Measurements from ENCODE around the gene ADAMTS2. TPM values are rescaled to one million over a fixed set of nuclear protein-coding genes. Genes with fewer than 3 reads are reported as not detected.

Gene ADAMTS2
- 1.9 TPM for polyA plus RNA-seq (2013, experiment 1 of 2)
- polyA plus RNA-seq (2013, experiment 2 of 2) = 3.4 TPM

DNA sequence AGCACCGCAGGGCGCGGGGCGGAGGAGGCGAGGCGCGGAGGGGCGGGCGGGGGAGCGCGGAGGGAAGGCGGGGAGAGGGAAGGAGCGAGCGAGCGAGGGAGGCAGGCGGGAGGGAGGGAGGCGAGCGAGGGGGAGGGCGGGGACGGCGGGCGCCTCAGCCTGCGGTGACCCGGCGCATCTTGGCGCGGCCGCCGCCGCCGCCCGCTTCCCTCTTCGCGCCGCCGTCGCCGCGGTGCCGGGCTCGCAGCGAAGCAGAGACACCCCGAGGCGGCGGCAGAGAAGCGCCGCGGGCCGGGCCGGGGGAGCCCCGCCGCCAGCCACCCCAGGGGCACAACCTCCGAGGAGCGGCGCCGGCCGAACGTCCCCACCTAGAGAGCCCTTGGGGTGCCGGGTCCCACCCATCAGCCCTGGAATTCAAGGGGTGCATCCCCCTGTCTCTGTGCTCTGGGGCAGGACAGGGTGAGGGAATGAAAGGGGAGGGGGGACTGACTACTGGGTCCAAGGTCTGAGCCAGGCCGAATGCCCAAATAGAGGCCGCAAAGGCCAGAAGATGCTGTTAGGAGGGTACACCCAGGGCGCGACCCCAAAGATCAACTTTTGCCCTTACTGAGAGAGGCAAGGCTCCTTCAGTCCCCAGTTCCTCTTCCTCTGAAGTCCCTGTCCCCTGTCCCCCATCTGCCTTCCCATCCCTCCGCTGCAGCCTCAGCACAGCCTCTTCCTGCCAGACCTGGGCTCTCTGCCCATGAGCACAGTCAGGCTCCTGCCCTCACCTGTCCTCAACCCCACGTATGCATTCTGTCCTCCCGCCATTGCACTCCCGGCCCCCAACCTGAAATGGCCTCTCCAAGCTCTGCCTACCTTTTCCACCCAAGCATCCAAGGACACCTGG, at the start of gene ADAMTS2:
TSS of gene ADAMTS2 (minus strand) at position 29 of the 889 bp plus-strand sequence. CDS start 133 bp downstream, outside the sequence.
- peaks cover 10% of the 10 kb centered on the region for H3K4me1 ChIP-seq (ENCODE audit: insufficient read depth, low read length)
- H3K9ac ChIP-seq (ENCODE audit: low read depth, low read length) = peak within 1 kb of the TSS; percentile 17; the same call in 1 of the 2 replicates
- H3K9me3 ChIP-seq (ENCODE audit: insufficient read depth, low read depth, low read length) = no peaks in the 10 kb centered on the region
- no peak within 1 kb of the TSS for H3K27ac ChIP-seq (ENCODE audit: low read depth, low read length)
- peak within 1 kb of the TSS; percentile 78 for H3K4me3 ChIP-seq (ENCODE audit: low read length)
- H3K27me3 ChIP-seq (ENCODE audit: insufficient read depth, low read length) = peaks cover 61% of the 10 kb centered on the region
- WGBS = 5% methylated on average over 67 of the region's 67 CpGs
- H3K36me3 ChIP-seq (ENCODE audit: insufficient read depth, low read length) = no peaks in the 10 kb centered on the region

DNA sequence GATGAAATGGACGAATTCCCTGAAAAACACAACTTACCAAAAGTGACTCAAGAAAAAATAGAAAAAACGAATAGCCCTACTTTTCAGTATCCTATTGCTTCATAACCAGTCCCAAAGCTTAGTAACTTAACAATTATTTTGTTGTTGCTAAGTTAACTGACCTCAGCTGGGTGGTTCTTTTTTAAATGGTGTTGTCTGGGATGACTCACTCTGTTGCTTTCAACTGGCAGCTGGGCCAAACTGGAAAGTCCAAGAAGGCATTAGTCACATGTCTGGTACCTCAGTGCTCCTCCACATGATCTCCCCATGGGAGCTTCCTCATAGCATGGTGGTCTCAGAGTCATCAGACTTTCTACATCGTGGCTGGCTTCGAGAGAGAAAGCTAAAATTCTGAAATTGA, 47.8 kb upstream of the ADAMTS2 start:
- no peak overlapping the region for H3K4me3 ChIP-seq (ENCODE audit: low read length)
- H3K27ac ChIP-seq (ENCODE audit: low read depth, low read length) = no peak overlapping the region
- H3K36me3 ChIP-seq (ENCODE audit: insufficient read depth, low read length) = no peaks in the 10 kb centered on the region
- H3K27me3 ChIP-seq (ENCODE audit: insufficient read depth, low read length) = no peaks in the 10 kb centered on the region
- 85% methylated on average over 4 of the region's 4 CpGs for WGBS
- H3K9me3 ChIP-seq (ENCODE audit: insufficient read depth, low read depth, low read length) = peaks cover 65% of the 10 kb centered on the region
- no peak overlapping the region for H3K9ac ChIP-seq (ENCODE audit: low read depth, low read length)
- no peaks in the 10 kb centered on the region for H3K4me1 ChIP-seq (ENCODE audit: insufficient read depth, low read length)

DNA sequence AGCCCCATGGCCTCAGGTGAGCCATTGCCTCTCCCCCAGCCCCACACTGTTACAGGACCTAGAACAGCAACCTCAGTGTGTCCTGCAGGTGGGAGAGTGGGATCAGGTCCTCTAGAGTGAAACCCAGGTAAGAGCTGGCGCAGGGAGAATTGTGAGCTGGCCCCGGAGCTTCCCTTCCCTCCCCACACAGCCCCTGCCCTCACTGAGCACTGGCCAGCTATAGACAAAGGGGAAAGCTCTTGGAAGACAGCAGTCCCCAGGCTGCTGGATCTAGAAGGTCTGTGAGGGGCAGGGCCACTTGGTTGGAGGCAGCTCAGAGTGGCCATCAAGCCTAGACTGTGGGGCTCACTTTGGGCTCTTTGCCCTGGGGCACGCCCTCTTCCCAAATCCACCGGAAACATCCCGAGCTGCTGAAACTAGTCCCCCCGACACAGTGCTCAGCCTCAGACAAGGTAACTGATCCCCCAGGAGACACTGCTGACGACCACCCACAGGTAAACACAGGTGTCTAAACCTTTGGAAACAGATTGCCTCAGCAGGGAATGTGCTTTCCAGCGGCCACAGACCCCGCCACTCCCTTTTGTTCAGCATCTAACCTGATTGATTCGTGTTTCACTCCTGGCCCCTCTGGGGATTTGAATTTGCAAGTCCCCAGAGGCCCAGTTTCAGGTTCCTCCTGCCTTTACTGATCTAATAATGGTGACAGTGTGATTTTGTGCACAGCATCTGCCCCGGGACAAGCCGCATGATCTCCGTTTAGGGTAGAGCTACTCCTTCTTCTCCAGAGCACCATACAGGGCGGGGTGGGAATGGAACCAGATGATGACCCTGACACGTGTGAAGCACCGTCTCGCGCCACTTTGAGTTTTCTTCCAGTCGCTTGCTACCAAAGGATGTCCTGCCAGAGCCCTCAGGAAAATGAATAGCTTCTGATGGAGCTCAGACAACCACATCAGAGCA, 42.2 kb upstream of the ADAMTS2 start:
- peaks cover 33% of the 10 kb centered on the region for H3K9me3 ChIP-seq (ENCODE audit: insufficient read depth, low read depth, low read length)
- H3K9ac ChIP-seq (ENCODE audit: low read depth, low read length) = no peak overlapping the region
- no peak overlapping the region for H3K27ac ChIP-seq (ENCODE audit: low read depth, low read length)
- no peaks in the 10 kb centered on the region for H3K36me3 ChIP-seq (ENCODE audit: insufficient read depth, low read length)
- H3K27me3 ChIP-seq (ENCODE audit: insufficient read depth, low read length) = no peaks in the 10 kb centered on the region
- WGBS = 90% methylated on average over 19 of the region's 19 CpGs
- no peak overlapping the region for H3K4me3 ChIP-seq (ENCODE audit: low read length)
- H3K4me1 ChIP-seq (ENCODE audit: insufficient read depth, low read length) = no peaks in the 10 kb centered on the region

DNA sequence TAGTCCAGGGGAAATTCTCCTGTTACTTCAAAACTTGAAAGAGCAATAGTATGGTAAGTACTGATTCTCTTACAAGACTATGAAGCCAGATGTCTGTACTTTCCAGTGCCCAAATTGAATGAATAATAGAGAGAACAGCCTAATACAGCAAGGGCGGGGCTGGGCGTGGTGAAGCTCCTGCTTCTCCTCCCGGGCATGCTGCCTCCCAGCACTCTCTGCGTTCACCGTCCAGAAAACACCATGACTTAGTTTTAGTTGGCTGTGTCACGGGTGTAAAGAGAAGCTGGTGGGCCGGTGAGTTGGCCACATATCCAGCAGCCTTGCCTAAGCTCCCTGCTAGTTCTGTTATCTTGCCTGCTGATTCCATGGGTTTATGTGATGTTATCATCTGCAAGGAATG, 40.7 kb upstream of the ADAMTS2 start:
- H3K36me3 ChIP-seq (ENCODE audit: insufficient read depth, low read length) = no peaks in the 10 kb centered on the region
- WGBS = 91% methylated on average over 7 of the region's 7 CpGs
- no peaks in the 10 kb centered on the region for H3K4me1 ChIP-seq (ENCODE audit: insufficient read depth, low read length)
- no peak overlapping the region for H3K4me3 ChIP-seq (ENCODE audit: low read length)
- H3K9ac ChIP-seq (ENCODE audit: low read depth, low read length) = no peak overlapping the region
- no peak overlapping the region for H3K27ac ChIP-seq (ENCODE audit: low read depth, low read length)
- no peaks in the 10 kb centered on the region for H3K27me3 ChIP-seq (ENCODE audit: insufficient read depth, low read length)
- peaks cover 20% of the 10 kb centered on the region for H3K9me3 ChIP-seq (ENCODE audit: insufficient read depth, low read depth, low read length)

DNA sequence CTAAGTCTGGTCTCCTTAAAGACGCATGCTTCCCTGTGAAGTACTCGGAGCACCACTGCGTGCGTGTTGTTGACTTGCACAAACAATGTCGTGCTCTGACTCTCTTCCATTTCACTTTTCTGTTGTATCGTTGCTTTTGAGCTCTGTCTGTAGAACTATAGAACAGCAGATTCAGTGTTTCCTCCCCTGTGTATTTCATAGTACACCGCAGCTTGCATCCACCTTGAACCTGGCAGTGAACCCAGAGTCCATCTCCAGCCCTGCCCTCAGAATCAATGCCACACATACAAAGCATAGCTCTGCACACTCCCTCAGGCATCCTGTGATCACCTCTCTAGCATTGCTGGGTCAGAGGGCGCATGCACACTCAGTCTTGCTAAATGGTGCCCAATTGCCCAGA, 37.2 kb upstream of the ADAMTS2 start:
- H3K36me3 ChIP-seq (ENCODE audit: insufficient read depth, low read length) = no peaks in the 10 kb centered on the region
- no peak overlapping the region for H3K27ac ChIP-seq (ENCODE audit: low read depth, low read length)
- no peaks in the 10 kb centered on the region for H3K27me3 ChIP-seq (ENCODE audit: insufficient read depth, low read length)
- no peak overlapping the region for H3K9ac ChIP-seq (ENCODE audit: low read depth, low read length)
- WGBS = 90% methylated on average over 8 of the region's 8 CpGs
- H3K4me1 ChIP-seq (ENCODE audit: insufficient read depth, low read length) = no peaks in the 10 kb centered on the region
- no peak overlapping the region for H3K4me3 ChIP-seq (ENCODE audit: low read length)
- H3K9me3 ChIP-seq (ENCODE audit: insufficient read depth, low read depth, low read length) = no peaks in the 10 kb centered on the region

DNA sequence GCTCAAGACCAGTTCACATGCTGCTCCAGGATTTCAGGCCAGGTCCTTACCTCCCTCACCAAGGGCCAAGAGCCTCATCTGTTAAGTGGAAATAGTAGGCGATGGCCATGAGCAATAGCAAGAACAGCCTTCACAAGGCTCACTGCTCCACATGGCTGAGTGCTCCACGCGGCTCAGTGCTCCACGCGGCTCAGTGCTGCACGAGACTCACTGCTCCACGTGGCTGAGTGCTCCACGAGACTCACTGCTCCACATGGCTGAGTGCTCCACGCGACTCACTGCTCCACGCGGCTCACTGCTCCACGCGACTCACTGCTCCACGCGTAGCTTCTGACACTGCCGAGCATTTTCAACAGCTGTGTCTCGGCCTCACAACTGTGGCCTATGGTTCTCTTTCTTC, 36.4 kb upstream of the ADAMTS2 start:
- Histone ChIP-seq H3K36me3 (ENCODE audit: insufficient read depth, low read length) (no peaks in the 10 kb centered on the region), H3K4me3 (ENCODE audit: low read length) (no peak overlapping the region), H3K27me3 (ENCODE audit: insufficient read depth, low read length) (no peaks in the 10 kb centered on the region), H3K9me3 (ENCODE audit: insufficient read depth, low read depth, low read length) (no peaks in the 10 kb centered on the region), H3K27ac (ENCODE audit: low read depth, low read length) (no peak overlapping the region), H3K9ac (ENCODE audit: low read depth, low read length) (no peak overlapping the region), H3K4me1 (ENCODE audit: insufficient read depth, low read length) (no peaks in the 10 kb centered on the region)
- WGBS = 85% methylated on average over 18 of the region's 18 CpGs

DNA sequence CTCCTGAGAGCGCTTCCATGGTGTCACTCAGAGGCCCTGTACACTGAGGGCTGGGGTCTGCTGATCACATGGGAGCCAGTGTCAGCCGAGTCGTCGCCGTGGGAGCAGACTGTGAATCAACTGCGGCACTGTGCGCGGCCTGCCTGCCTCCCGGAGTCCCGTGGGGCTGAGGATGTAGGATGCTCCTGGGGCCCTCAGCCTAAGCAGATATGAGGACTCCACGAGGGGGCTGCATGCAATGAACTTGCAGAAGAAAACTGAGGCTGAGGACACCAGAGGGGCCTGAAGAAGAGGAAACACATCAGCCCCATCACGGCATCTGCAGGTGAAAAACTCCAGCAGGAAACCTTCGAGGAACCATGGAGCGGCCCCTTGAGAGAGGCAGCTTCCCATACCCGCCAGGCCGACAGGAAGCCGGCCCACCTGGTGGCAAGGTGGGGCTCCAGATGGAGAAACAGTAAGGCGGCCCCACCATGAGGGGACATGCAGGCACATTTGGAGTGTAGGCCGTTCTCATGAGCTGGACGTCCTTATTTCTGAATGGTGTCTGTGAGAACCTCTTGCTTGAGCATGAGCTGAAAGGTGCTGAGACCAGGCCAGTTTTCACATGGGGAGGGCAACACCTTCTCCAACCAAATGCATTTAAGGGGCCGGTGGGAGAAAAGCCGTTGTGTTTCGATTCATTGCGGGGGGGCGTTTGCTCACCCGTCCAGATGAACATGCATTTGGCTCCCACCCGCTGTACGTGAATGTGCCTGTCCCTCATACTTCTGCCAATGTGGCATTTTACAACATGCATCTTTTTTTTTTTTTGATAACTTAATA, 35.2 kb upstream of the ADAMTS2 start:
- H3K9me3 ChIP-seq (ENCODE audit: insufficient read depth, low read depth, low read length) = no peaks in the 10 kb centered on the region
- 92% methylated on average over 28 of the region's 28 CpGs for WGBS
- no peaks in the 10 kb centered on the region for H3K36me3 ChIP-seq (ENCODE audit: insufficient read depth, low read length)
- H3K27ac ChIP-seq (ENCODE audit: low read depth, low read length) = no peak overlapping the region
- no peaks in the 10 kb centered on the region for H3K4me1 ChIP-seq (ENCODE audit: insufficient read depth, low read length)
- H3K27me3 ChIP-seq (ENCODE audit: insufficient read depth, low read length) = no peaks in the 10 kb centered on the region
- H3K4me3 ChIP-seq (ENCODE audit: low read length) = no peak overlapping the region
- H3K9ac ChIP-seq (ENCODE audit: low read depth, low read length) = no peak overlapping the region

DNA sequence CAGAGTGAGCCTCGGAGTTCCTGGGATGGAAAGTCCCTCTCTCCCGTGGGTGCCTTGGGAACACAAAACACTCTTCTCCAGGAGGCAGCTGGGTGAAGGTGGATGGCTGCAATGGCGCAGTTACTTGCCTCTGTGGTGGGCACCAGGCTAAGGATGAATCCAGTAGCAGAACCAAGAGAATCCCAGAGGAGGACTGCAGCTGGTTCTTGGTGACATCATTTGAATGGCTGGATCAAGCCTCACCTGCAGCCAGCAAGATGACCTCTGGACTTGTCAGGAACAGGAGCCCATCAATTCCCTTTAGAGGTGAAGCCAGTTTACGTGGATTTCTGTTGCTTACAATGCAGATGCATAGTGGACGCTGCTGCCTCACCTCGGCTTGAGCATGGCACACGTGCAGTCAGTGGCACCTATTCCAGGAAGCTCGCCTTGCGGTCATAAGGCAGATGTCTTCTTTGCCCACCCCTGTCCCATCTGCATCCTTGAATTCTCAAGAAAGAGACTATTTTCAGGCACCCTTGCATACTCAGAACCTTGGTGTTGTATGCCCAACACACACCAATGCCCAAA, 34.1 kb upstream of the ADAMTS2 start:
- WGBS = 94% methylated on average over 9 of the region's 9 CpGs

DNA sequence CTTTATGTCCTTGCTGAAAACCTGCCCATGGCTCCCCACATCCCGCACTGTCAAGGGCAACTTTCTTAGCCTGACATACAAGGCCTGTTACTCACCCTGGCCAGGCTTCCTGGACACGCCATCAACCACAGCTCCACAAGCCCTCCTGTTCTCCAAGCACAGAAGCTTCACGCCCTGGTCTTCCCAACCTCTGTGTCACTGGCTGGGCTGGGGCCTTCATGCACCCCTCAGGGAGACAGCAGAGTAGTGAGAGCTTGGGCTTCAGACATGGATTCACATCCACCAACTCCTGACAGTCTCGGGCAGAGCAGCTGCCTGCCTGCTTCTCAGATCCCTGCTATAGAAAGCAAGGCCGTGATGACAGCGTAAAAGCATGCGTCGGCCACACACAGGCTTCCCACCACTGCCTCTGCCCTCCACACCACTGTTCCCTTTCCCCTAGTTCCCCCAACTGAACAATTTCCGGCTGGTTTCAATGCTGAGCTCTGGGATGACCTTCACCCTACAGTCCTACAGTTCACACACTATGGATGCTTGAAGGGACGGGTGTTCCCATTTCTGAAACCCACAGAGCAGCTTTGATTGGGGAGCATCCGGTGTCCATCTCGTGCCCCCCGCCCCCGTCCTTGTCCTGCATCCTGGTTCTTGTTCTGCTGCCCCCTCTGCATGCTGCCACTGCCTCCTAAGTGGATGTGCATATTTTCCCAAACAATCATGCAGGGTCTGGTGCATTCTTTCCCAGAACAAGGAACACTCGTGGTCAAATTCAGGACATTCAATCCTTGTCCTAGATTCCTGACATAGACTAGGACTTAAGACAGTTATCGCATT, 33.4 kb upstream of the ADAMTS2 start:
- no peaks in the 10 kb centered on the region for H3K36me3 ChIP-seq (ENCODE audit: insufficient read depth, low read length)
- no peak overlapping the region for H3K9ac ChIP-seq (ENCODE audit: low read depth, low read length)
- H3K4me3 ChIP-seq (ENCODE audit: low read length) = no peak overlapping the region
- no peaks in the 10 kb centered on the region for H3K27me3 ChIP-seq (ENCODE audit: insufficient read depth, low read length)
- H3K9me3 ChIP-seq (ENCODE audit: insufficient read depth, low read depth, low read length) = no peaks in the 10 kb centered on the region
- 88% methylated on average over 16 of the region's 16 CpGs for WGBS
- no peak overlapping the region for H3K27ac ChIP-seq (ENCODE audit: low read depth, low read length)
- no peaks in the 10 kb centered on the region for H3K4me1 ChIP-seq (ENCODE audit: insufficient read depth, low read length)

More for the DNA sequence above, 34.1 kb upstream of the ADAMTS2 start:
- H3K27me3 ChIP-seq (ENCODE audit: insufficient read depth, low read length) = no peaks in the 10 kb centered on the region
- H3K4me1 ChIP-seq (ENCODE audit: insufficient read depth, low read length) = no peaks in the 10 kb centered on the region
- no peak overlapping the region for H3K27ac ChIP-seq (ENCODE audit: low read depth, low read length)
- H3K9me3 ChIP-seq (ENCODE audit: insufficient read depth, low read depth, low read length) = no peaks in the 10 kb centered on the region
- H3K4me3 ChIP-seq (ENCODE audit: low read length) = no peak overlapping the region
- H3K36me3 ChIP-seq (ENCODE audit: insufficient read depth, low read length) = no peaks in the 10 kb centered on the region
- H3K9ac ChIP-seq (ENCODE audit: low read depth, low read length) = no peak overlapping the region

DNA sequence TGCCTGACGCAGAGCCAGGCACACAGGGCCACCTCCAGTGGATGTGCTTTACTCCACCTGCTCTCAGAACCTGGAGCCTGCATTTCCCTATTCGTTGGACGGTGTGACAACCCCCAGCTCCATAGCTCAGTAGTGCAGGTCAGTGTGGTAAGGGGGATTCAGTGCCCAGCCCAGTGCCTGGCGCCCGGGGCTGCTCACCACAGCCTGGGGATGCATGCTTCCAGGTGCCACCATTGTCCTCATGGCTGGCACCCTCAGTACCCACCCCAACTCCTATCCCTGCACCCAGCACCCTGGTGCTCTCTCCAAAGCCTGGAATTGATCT, 32.8 kb upstream of the ADAMTS2 start:
- H3K9ac ChIP-seq (ENCODE audit: low read depth, low read length) = no peak overlapping the region
- no peaks in the 10 kb centered on the region for H3K4me1 ChIP-seq (ENCODE audit: insufficient read depth, low read length)
- no peaks in the 10 kb centered on the region for H3K9me3 ChIP-seq (ENCODE audit: insufficient read depth, low read depth, low read length)
- WGBS = 85% methylated on average over 5 of the region's 5 CpGs
- no peak overlapping the region for H3K4me3 ChIP-seq (ENCODE audit: low read length)
- no peaks in the 10 kb centered on the region for H3K27me3 ChIP-seq (ENCODE audit: insufficient read depth, low read length)
- H3K27ac ChIP-seq (ENCODE audit: low read depth, low read length) = no peak overlapping the region
- no peaks in the 10 kb centered on the region for H3K36me3 ChIP-seq (ENCODE audit: insufficient read depth, low read length)
